Fibroblast of peridontal ligament (primary cell): ENCODE data around the gene TOR4A.
A peak's percentile ranks its signal among the peaks of the same experiment; 100 is the strongest.

Source experiments
- DNase-seq: peaks from one replicate; pipeline ENCODE4 v3.0.0-alpha.2; 2010; ENCODE audit errors: extremely low read depth

Gene TOR4A

DNA sequence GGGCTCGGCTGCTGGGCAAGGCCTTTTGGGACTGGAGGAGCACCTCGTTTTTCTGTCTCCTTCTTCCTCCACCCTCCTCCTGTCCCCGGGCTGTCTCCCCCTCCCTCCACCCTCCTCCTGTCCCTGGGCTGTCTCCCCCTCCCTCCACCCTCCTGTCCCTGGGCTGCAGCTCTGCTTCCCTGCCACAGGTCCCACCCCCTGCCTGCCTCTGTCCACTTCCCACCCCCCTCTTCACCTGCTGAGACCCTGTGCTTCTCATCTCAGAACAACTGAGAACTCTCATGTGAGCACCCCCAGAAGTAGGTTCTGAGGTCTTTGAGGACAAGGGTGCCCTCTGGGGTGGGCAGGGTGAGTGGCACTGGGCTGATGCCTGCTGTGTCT is 5.8 kb upstream of the TOR4A start:
- DNase-seq, result no peak

DNA sequence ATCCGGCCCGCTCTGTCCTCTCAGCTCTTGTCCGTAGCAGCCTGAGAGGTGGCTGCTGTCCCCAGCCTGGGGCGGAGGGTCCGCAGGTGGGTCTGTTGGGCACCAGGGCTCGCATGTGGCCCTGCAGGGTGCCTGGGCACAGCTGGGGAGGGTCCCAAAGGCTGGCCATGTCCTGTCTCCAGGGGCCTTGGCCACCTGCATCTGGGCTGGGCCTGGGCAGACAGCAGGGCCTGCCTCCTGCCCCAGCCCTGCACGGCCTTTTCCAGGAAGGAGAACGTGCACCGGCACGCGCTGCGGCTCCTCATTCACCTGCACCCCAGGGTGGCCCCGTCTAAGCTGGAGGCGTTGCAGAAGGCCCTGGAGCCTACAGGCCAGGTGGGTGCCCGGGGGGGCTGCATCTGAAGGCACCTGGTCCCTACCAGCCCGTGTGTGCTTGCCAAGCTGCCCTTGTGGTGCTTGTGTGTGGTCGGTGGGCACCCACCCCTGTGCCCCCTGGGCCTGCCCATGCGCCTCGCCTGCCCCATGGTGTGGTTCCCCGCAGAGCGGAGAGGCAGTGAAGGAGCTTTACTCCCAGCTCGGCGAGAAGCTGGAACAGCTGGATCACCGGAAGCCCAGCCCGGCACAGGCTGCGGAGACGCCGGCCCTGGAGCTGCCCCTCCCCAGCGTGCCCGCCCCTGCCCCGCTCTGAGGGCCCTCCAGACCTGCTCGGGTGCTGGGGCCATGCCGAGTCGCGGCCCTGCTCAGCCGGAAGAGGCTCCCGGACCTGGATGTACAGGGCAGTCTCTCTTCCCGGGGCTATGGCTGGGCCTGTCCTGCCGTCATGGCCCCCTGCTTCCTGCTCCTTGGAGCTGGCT is 5.1 kb upstream of the TOR4A start:
- DNase-seq, result no peak

DNA sequence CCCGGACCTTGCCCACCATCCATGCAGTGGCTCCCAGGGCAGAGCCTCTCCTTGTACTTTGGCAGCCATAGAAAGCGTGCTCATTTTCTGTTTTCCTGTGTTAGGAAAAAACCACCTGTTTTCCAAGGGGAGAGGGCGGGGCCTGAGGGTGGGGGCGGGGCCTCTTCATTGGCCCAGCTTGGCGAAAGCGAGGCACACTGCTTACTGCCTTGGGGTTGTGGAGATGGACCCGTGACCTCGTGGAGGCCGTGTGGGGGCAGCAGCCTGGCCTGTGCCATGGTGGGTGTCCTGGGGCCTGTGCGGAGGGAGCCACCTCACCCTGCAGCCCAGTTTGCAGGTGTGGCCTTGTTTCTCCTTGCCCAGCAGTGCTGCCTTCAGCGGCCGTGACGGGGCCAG is 4.4 kb upstream of the TOR4A start:
- DNase-seq, result no peak

DNA sequence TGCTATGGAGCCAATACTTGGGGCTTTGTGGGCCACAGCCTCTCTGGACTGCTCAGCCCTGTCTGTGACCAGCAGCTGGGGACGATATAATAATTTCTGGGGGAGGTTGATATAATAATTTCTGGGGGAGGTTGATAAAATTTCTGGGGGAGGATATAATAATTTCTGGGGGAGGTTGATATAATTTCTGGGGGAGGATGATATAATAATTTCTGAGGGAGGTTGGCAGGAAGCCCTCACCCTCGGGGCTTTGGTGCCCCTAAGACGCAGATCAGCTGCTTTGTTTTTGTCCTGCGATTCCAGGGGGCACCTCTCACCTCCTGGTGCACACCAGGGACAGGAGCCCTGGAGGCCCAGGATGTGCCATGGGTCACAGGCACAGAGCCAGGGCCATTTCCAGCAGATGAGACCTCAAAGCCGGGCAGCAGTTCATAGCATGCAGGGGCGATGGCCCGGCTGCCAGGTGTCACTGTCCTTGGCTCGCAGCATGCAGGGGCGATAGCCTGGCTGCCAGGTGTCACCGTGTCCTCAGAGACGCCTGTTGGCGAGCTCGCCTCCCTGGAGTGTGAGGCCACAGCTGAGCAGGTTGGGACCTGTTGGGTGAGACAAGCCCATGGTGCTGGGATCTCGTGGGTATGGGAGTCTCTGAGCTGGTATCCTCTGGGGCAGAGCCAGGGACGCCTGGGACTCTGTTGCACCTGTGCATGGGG is 3.8 kb upstream of the TOR4A start:
- DNase-seq, result no peak

DNA sequence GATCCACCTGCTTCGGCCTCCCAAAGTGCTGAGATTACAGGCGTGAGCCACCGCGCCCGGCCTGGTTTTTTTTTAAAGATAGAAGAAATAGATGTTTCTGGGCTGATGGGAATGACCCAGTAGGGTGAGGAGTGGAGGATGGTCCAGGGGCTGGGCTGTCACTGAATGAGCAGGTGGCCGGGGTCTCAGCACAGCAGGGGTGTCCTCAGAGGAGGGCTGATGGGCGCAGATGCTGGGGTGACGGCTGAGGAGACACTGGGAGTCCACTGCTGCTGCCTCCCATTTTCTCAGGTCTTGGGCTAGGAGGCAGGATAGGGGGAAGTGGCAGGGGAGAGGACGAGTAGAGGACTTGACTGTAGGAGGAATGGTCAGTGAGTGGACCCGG is 2.3 kb upstream of the TOR4A start:
- DNase-seq, result no peak

DNA sequence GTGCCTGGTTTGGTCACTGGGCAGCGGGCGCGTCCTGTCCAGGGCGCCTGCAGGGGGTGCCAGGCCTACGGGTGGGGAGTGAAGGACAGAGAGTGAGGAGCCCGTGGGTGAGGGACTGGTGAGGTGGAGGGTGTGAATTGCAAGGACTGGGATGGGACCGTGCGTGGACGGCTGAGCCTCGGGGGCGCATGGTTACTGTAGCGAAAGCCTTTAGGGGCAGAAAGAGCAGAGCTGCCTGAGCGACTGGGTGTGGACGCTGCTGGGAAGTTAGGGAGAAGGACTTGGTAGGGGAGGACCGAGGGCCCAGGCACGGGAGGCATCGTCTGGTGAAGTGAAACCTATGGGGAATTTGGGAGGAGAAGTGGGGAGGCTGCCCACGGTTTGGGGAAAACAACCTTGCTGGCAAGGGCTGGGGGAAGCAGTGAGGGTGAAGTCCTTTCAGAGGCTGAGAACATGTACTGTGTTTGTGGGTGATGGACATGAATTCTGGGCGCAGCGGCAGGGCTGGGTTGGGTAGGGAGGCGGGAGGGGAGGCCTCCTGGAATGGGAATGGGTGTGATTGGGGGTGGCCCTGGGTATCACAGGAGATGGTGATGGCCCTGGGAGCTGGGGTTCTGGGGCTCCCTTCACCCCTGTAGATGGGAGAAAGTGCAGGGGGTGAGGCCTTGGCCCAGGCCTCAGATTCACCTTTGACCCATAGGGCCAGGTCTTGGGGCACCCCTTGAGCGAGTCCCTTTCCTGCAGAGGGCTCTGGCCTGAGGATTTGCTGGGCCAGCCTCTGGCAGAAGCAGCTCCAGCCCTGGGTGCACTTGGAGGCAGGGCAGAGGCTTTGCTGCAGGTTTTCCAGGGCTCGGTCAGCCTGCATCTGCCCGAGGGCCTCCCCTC is 1.7 kb upstream of the TOR4A start:
- no peak for DNase-seq

- DNase-seq, result peak; percentile 29
These were observed 825 bp upstream of the TOR4A start for GRCh38 chr9:137276473-137277328.

DNA sequence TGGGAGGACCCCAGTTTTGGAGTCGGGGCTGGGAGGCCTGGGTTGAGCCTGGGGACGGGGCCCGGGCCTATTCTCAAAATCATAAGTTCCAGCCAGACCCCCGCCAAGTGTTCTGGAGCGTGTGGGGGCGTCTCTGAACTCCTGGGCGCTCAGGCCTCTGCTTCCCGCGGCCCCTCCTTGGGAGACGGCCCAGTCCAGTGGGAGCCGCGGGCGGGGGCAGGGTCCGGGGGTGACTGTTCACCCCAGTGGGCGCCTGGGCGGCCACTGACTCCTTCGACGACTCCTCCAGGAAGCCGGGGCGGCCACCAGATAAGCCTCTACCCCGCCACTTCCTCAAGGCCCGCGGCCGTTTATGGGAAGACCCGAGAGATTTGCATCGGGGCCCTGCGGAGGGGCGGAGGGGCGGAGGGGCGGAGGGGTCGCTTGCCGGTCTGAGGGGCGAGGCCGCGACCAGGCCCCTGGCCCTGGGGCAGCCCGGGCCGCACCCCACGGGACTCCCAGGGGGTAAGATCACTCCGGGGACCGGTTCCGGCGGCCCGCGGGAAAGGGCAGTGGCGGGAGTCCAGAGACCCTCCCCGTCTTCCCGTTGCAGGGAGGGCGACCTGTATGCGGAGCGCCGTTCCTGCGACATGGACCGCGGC is 655 bp downstream of the TOR4A start:
- no peak for DNase-seq

- DNase-seq, result no peak
These were observed 1.5 kb downstream of the TOR4A start for GRCh38 chr9:137278721-137279711.

GRCh38 chr9:137279741-137280473 is 2.4 kb downstream of the TOR4A start:
- DNase-seq, result no peak

GRCh38 chr9:137280474-137281344 is 3.2 kb downstream of the TOR4A start:
- no peak for DNase-seq

GRCh38 chr9:137281345-137282116 is 4.0 kb downstream of the TOR4A start:
- no peak for DNase-seq

- peak; percentile 26 for DNase-seq
These were observed 9.5 kb downstream of the TOR4A start for GRCh38 chr9:137286975-137287383.

DNA sequence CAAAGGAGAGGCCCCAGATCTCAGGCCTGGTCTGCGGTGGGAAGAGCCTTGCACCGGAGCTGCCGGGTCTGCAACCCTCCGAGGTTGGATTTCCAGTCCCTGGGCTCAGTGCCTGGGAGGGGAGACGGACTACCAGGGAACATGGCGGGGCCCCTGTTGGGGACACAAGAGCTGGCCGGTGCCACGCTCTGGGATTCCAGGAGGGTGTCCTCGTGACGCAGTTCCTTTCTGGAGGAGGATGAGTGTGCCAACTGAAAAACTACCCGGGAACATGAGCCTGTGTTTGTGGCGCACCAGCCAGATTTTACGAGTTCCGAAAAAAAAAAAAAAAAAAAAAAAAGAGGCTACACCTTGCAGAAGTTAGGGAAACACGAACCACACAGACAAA is 15.6 kb downstream of the TOR4A start:
- no peak for DNase-seq

DNA sequence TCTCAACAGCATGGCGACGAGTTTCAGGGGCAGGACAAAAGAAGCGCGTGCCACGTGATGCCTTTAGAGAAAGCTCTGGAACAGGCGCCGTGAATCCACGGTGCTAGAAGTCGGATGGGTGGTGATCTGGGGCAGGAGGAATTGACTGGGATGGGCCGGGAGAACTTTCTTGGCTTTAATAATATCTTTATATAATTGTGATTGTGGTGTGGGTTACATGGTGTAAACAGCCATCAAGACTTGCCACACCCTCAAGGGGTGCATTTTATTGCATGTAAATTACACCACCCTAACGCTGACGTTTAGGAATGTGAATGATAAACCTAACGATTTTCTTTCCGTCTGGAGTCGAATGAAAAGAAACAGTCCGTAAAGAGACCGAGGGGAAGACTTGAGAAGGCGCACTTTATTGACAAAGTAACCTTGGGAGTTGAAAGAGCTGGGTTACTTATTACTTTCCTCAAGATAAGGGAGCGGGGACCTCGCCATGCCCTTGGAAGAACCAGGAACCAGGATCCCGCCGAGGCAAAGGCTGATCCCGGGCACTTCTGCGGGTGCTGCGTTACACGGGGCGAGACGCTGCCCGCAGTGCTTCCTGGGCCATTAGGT is 16.1 kb downstream of the TOR4A start:
- no peak for DNase-seq

DNA sequence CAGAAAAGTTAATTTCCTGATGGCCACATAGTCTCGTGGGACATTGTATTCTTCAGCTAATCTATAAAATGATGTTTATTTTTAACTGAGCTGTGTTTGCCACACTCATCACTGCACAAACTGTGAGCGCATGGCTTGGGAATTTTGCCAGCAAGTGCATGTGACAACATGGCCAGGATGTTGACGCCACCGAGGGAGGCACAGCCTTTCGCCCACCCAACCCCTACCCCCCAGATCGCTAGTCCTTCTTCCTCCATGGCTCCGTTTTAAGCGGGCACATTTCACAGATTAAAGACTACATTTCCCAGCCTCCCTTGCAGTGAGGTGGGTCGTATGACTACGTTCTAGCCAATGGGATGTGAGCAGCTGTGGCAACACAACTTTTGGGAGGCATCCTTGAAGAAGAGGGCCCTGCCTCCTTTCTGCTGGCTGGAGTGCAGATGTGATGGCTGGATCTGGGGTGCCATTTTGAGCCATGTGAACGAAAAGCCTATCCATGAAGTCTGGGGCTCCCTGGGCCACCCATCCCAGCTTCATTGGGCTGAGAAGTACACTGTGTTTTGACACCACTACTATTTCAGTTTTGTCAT is 16.7 kb downstream of the TOR4A start:
- DNase-seq, result peak; percentile 25
